ENCODE data around the gene TSHZ2.
"Not testable (repeated sequence)": the region's sequence is repeated elsewhere in the genome, so short reads cannot be mapped to it uniquely, and the experiment has no call there.

The TSHZ2 gene

DNA sequence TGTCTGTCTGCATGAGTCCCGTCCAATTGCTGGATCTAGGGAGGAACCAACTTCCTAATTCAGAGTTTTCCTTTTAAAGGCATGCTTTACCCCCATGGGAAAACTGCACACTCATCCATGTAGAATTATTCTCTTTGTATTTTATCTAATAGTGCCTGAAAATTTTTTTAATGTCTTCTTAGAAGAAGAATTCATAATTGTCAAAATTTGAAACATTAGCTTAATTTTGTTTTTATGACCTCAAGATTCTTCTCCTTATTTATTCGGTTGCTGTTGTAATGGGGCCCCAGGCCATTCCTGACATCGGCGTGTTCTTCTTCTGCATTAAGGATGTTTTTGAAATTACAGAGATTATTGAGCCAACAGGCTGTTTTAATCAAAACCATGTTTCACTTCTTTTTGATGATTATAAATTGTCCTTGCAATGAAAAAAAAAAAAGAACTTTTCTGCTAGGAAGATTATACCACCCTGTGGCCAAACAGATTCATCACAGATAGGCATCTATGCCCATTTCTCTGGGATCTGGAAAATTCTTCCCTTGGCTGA is 521.2 kb downstream of the TSHZ2 start:
- no peak for DNase-seq

DNA sequence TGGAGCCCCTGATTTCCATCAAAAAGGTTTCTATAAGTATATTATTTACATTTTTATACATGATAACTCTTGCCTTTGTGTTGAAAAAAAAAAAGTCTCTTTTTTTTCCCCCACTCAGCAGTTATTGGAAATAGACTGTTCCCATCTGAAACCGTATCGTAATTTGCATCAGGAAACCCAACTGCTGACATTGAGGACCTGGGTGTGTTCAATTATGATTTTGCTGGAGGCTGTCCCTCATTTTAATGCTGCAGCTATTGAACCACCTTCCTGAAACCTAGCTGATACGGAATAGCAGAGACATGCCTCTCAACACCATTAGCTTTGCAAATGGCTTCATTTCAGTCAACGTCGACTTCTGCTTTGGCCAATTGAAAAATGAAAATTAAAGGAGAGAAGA is 522.6 kb downstream of the TSHZ2 start:
- DNase-seq, result no peak

DNA sequence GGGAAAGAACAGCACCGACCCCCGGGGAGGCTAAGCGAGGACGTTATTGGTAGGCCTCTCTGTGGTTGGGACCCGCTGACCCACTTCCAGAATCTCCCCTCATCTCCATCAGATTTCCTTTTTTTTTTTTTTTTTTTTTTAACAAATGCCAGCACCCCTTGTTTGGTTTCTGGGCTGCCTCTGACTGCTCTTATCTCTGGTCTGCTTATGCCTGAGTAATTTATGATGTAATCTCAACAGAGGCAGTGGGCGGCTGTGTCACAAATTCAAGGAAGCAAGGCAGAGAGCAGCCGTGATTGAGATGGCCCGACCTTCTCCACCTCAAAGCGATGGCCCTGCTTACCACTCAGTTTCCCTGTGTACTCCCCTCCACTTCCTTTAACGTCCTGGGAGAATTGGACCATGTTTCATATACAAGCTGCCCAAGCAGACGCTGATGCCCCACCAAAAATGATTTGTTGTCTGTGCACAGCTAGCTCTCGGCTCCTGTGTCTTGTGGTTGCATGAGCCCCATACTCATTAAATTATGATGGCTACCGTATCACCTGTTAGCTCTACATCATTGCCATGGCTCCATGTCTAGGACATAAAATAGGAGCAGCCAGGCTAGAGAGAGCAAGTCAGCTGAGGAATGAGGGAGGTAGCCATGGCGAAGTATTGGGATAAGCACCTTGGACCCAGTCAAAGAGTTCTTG is 523.4 kb downstream of the TSHZ2 start:
- DNase-seq, result no peak

DNA sequence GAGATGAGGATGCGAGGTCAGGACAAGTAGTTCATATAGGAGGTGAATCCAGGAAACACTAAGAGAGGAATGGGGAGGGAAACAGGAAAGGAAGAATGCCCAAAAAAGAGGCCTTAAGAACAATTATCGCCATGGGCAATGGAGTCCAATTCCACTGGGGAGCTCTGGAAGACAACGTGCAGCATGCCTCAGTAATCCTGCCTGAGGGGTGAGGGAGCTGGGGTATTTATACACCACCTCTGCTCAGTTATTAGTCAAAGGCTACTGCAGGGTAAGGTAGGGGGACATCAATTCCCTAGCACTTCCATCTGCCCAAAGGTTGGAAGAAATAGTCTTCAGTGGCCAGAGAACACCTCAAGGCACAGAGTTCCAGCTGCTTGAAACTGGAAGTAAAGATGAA is 525.1 kb downstream of the TSHZ2 start:
- no peak for DNase-seq

DNA sequence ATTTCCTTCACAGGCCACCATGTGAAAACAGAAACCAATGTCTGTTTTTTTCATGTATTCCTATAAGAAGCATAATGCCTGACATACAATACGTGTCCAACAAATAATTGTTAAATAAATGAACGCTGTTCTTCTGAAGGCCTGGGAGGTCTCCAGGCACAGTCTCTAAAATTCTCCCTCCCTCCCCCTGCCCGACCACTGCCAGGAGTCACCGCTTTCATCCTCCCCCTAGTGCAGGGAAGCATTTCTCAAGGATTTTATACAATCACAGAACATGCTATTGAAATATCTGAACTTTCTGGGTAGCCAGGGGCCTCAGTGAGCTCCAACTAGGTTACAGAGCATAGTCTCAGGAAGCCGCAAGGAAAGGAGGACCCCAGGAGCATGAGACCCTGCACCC is 526.2 kb downstream of the TSHZ2 start:
- no peak for DNase-seq

DNA sequence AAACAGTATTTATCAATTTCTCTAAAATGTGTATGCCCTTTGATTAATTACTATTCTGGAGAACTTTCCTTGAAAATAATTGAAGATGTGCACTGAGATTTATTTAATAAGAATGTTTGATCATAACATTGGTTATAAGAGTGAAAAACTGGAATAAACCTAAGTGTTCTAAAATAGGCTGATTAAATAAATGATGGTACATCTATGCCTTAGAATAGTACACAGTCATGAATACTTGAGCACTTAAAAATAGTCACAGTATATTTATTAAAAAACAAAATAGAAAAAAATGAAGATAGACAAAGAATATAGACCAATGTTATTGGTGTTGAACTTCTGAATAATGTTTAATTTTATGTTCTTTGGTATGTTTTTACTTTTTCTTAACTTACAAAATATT is 528.5 kb downstream of the TSHZ2 start:
- DNase-seq, result no peak

DNA sequence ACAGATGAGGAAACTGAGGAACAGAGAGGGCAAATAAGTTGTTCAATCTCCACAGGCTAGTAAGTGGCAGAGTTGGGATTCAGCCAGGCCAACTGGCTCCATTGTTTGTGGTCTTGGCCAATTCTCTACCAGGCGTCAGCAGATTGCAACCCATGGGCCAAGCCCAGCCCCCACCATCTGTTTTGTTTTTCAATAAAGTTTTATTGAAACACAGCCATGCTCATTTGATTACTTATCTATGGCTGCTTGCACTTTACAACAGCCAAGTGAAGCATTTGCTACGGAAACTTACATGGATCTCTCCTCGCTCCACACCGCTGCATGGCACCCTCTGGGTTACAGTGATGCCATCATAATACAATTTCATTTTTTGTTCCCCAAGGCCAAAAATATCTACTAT is 530.7 kb downstream of the TSHZ2 start:
- no peak for DNase-seq

DNA sequence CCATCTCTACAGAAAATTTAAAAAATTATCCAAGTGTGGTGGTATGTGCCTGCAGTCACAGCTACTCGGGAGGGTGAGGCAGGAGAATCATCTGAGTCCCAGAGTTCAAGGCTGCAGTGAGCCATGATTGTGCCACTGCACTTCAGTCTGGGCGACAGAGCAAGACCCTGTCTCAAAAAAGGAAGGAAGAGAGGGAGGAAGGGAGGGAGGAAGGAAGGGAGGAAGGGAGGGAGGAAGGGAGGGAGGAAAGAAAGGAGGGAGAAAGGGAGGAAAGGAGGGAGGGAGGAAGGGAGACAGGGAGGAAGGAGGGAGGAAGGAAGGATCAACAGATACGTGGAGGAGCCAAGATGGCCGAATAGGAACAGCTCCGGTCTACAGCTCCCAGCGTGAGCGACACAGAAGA is 531.4 kb downstream of the TSHZ2 start:
- peak; percentile 3 for DNase-seq

DNA sequence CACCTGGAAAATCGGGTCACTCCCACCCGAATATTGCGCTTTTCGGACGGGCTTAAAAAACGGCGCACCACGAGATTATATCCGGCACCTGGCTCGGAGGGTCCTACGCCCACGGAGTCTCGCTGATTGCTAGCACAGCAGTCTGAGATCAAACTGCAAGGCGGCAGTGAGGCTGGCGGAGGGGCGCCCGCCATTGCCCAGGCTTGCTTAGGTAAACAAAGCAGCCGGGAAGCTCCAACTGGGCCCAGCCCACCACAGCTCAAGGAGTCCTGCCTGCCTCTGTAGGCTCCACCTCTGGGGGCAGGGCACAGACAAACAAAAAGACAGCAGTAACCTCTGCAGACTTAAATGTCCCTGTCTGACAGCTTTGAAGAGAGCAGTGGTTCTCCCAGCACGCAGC is 531.9 kb downstream of the TSHZ2 start:
- DNase-seq, result not testable (repeated sequence)

DNA sequence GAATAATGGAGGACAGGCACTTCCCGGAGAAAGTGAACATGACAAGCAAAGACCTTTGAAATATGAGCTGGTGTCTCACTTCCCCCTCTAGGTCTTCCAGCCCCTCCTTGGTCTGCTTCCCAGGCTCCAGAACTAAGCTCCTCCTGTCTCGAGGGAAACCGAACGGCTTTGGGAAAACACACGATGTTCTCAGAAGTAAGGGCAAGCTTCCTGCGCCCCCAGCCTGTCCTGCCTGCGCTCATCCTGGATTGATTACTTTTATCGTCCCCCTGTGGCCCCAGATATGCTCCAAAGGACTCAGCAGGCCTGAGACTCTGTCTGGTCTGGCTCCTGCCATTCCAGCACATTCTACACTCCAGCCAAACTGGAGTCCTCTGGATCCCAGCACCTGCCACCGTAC is 538.1 kb downstream of the TSHZ2 start:
- no peak for DNase-seq

DNA sequence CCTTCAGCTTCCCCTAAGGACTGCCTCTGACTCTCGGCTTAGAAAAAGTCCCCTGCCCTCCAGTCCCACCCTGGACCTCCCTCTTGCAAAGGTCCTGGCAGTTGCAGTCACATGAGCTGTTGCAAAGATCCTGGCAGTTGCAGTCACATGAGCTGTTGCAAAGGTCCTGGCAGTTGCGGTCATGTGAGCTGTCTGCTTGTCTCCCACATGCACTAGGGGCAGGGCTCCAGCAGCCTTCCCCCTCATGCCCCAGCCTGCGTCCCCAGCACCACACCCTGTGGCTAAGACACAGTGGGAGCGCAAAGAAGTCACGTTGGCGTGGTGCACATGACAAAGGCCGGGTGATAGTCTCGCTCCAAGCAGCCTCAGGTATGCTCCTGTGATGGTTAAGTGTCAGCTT is 538.5 kb downstream of the TSHZ2 start:
- DNase-seq, result no peak

DNA sequence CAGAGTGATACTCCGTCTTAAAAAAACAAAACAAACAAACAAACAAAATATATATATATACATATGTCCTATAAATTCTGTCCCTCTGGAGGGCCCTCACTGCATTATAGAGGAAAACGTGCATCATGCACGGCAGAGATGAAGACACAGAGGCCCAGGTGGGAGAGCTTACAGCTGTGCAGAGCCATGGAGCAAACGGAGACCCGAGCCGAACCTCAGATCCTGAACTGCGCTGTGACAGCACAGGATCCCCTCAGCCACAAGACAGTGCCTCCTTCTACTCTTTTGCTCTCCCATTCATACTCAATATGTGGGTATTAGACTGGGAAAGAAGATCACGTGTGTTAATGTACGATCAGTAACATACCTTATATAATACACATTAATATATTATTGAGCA is 539.9 kb downstream of the TSHZ2 start:
- DNase-seq, result no peak

DNA sequence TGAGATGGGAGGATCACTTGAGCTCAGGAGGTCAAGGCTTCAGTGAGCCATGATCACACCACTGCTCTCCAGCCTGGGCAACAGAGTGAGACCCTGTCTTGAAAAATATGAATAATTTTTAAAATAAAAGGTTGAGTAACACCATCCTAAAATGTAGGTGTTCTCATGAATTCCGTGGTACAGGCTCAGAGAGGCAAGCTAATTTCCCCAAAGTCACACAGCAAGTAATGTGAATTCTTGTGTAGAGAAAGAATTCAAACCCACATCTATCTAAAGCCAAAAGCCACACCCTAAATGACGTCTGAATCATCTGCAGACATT is 541.0 kb downstream of the TSHZ2 start:
- DNase-seq, result no peak

DNA sequence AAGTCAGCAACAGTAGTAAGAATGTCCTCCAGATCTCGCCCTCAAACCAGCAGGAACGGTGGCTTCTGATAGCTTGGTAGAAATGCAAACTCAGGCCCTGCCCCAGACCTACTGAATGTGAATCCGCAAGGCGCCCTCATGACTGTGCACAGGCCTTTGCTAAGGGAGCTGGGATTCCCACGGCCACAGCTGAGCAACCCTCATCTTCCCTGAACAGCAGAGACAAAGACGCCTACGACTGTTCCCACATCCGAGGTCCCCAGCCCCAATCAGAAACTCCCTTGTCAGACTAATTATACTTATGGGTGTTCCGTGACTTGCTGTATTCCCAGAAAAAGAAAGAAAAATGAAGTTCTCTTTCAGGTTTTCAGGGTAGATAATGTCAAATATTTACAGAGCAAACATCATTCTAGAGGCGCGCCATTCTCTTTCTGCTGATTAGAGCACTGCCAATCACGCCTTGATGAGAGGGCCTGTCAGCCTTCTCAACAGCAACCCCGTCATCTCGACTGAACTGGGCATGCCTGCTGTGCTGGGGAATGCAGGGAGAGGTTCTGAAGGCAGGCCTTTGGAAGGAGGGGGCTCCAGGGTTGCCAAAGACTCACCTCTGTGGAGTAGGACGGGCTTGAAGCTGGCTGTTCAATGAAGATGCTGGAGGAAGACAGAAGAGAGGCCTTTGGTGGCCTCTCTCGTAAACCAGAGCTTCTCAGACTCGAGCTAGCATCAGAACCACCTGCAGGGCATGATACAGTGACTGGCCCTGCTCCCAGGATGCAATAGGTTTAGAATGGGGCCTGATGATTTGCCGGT is 541.5 kb downstream of the TSHZ2 start:
- peak; percentile 25 for DNase-seq

DNA sequence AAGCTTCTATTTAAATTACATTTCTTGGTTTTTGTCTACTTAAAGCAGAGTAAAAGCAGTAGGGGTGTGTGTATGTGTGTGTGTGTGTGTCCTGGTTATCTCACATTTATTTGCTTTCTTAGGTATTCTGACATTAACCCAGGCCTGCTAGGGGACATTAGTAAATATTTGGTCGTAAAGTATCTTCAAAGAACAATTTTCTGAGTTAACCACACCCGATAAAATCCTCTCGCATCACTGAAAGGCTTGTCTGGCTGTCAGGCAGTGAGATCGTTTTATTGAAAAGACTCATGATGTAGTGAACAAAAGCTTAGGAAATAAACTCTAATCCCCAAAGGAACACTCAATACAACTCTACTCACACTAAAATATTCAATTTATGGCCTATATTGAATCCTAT is 543.6 kb downstream of the TSHZ2 start:
- DNase-seq, result no peak

DNA sequence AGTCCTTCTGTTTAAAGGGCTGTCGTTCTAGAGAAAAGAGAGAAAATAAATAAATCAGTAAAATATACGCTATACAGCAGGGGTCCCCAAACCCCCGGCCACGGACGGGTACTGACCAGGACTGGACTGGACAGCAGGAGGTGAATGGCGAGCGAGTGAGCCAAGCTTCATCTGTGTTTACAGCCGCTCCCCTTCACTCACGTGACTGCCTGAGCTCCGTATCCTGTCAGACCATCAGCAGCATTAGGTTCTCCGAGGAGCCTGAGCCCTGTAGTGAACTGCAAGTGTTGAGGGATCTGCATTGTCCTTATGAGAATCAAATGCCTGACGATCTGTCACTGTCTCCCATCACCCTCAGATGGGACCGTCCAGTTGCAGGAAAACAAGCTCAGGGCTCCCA is 545.0 kb downstream of the TSHZ2 start:
- peak; percentile 7 for DNase-seq

DNA sequence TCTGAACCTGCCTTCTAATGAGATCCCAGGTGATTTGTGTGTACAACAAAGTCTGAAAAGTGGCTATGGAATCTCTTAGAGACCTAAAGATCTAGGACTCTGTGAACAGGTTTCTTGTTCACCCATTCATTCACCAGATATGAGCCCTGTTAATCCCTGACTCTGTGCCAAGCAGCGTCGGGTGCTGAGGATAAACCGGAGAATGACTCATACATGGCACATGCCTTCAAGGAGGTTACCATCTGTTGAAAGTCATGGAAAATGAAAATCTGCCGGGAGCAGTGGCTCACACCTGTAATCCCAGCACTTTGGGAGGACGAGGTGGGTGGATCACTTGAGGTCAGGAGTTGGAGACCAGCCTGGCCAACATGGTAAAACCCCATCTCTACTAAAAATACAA is 549.3 kb downstream of the TSHZ2 start:
- peak; percentile 8 for DNase-seq

DNA sequence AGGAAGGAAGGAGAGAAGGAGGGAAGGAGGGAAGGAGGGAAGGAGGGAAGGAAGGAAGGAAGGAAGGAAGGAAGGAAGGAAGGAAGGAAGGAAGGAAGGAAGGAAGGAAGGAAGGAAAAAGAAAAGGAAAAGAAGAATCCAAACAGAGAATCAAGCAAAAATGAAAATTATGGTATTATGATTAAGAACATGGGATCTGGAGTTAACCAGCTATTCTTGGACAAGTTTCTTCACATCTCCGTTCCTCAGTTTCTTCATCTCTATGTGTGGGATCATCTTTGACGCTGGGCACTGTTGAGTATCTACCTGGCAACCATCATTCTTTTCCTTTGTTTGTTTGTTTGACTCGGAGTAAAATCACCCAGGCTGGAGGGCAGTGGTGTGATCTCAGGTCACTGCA is 549.9 kb downstream of the TSHZ2 start:
- DNase-seq, result no peak

DNA sequence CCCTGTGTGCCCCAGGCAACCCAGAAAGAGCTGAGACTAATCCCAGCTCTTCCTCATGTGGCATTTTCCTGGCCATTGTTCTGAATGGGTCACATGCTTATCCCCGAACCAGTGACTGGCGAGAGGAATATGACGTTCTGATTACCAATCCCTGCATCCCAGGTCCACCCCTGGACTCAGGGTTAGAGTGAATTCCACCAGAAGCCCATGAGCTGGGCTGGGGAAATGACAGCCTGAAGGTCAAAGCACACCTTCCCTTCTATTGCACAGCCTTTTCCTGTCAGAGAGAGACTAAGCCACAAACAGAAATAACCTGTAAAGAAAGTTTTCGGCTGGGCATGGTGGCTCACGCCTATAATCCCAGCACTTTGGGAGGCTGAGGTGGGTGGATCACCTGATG is 550.5 kb downstream of the TSHZ2 start:
- DNase-seq, result no peak

DNA sequence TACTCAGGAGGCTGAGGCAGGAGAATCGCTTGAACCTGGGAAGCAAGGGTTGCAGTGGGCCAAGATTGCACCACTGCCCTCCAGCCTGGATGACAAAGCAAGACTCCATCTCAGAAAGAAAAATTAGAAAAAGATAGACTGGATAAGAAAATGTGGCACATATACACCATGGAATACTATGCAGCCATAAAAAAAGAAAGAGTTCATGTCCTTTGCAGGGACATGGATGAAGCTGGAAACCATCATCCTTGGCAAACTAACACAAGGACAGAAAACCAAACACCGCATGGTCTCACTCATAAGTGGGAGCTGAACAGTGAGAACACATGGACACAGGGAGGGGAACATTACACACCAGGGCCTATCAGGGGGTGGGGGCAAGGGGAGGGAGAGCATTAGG is 551.5 kb downstream of the TSHZ2 start:
- DNase-seq, result not testable (repeated sequence)

DNA sequence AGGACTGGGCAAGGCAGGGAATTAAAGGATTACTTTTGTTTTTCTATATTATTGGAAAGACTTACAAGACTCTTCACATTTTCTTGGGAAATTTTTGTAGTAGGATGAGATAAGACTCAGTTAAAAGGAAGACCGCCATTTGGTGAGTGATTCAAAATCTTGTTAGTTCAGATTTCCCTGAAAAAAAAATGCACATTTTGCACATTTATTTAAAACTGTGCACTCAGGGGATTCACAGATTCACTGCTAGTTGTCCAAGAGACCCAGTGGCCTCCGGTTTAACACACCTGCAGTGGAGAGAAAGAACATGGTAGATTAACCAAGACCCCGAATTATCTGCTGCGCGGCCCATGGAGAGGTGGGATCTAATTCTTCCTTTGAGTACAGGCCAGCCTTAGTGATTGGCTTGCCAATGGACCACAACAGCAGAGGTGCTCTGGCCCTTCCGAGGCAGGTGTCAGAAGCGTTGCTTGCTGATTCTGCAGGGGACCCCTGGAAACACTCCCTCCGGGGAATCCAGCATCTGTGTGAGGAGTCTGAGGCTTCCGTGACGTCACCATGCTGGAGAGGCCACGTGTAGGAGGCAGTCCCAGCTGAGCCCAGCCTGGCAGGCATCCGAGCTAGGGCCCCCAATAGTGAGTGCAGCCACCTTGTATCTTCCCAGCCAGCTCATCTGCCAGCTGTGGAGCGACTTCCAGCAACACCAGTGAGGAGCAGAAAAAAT is 552.6 kb downstream of the TSHZ2 start:
- no peak for DNase-seq

DNA sequence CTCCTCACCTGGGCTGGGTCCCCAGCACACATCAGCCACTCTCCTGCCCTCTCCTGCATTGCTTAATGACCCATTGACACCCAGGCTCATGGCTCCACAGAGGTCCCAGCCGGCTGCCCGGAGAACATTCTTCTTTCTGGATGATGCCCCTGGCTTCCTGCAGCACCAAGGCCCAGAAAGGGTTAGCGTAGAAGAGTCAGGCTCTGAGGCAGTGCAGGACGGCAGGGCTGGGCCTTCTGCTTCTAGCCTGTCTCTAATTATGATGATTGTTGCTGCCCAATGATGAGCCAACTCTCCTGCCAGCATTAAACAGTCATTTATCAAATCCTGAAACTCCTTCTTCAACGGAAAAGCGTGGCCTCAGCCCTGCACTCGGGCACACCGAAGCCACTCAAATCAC is 555.0 kb downstream of the TSHZ2 start:
- DNase-seq, result no peak

DNA sequence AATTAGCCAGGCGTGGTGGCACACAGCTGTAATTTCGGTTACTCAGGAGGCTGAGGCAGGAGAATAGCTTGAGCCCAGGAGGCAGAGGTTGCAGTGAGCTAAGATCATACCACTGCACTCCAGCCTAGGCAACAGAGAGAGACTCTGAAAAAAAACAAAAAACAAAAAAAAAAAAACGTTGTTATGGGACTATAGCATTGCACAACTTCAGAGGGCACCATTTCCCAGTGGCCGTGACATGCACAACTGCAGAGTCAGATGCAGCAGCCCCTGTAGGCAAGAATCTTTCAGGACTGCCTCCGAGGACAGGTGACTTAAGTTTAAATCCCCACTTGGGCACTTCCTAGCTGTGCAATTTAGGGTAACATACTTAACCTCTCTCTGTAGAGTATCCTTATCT is 557.5 kb downstream of the TSHZ2 start:
- no peak for DNase-seq

DNA sequence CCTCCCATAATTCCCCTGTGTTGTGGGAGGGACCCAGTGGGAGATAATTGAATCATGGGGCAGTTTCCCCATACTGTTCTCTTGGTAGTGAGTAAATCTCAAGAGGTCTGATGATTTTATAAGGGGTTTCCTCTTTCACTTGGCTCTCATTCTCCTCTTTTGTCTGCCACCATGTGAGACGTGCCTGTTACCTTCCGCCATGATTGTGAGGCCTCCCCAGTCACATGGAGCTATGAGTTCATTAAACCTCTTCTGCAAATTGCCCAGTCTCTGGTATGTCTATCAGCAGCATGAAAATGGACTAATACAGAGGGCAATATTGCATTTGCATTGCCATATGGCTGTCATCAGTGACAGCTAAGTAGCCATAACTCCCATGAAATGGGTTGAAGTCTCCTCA is 558.3 kb downstream of the TSHZ2 start:
- no peak for DNase-seq

Data from NCI-H69 (cell line).